Heart right ventricle (tissue), 16 donors: Measurements from ENCODE around the gene GALNT5. TPM values are rescaled to one million over a fixed set of nuclear protein-coding genes. Genes with fewer than 3 reads are reported as not detected.

Experiments
- ATAC-seq, 8 donors: fragments of 200-7000 bp; cut with Tn5 transposase; one replicate each; pipeline ENCODE4 v1.9.1; 2020; ENCODE audit warnings: mild to moderate bottlenecking in 8 of 8, moderate library complexity in 8 of 8, moderate number of reproducible peaks in 1 of 8
- DNase-seq, 2 donors: peaks; one replicate each; pipeline ENCODE4 v3.0.0-alpha.2; 2020
- H3K27ac ChIP-seq, 10 donors: fragments of 200-600 bp; sonication (generic) in 2 of 10; one replicate each; pipeline versions ENCODE4 v1.5.0 to v1.8.0; 2020 to 2022; ENCODE audit warnings: mild to moderate bottlenecking in 3 of 10
- H3K27me3 ChIP-seq, 7 donors: fragments of 200-600 bp; one replicate each; pipeline ENCODE4 v1.8.0; 2021 to 2022; ENCODE audit warnings: mild to moderate bottlenecking in 2 of 7
- H3K36me3 ChIP-seq, 9 donors: fragments of 200-600 bp; sonication (generic) in 1 of 9; one replicate each; pipeline versions ENCODE4 v1.5.0 to v1.8.0; 2020 to 2022; ENCODE audit warnings: mild to moderate bottlenecking in 2 of 9
- H3K4me1 ChIP-seq, 9 donors: fragments of 200-600 bp; sonication (generic) in 1 of 9; one replicate each; pipeline versions ENCODE4 v1.5.0 to v1.8.0; 2020 to 2022; ENCODE audit warnings: mild to moderate bottlenecking in 4 of 9
- H3K4me3 ChIP-seq, 10 donors: fragments of 200-600 bp; sonication (generic) in 2 of 10; one replicate each; pipeline versions ENCODE4 v1.5.0 to v1.8.0; 2020 to 2022; ENCODE audit warnings: mild to moderate bottlenecking in 7 of 10, moderate library complexity in 2 of 10
- H3K9me3 ChIP-seq, 11 donors: fragments of 200-600 bp in 10 of 11; sonication (generic) in 2 of 11; one replicate each; pipeline versions ENCODE4 v1.5.0 to v1.8.0; 2013 to 2022; ENCODE audit warnings: mild to moderate bottlenecking in 2 of 11, control low read depth in 1 of 11, moderate library complexity in 1 of 11
- CTCF ChIP-seq, 9 donors: fragments of 200-600 bp; sonication (generic) in 2 of 9; IDR thresholded peaks; one replicate each; pipeline versions ENCODE4 v1.5.0 to v1.8.0; 2021 to 2022; ENCODE audit warnings: antibody characterized with exemption in 9 of 9, mild to moderate bottlenecking in 5 of 9, moderate library complexity in 1 of 9
- WGBS, 2 donors: extraction: QIAGEN DNeasy Blood & Tissue Kit; methylation state at CpG; one replicate each; pipeline ENCODE4 v1.1.7; 2013; ENCODE audit warnings: inconsistent platforms in 1 of 2; 5-methylcytosine and 5-hydroxymethylcytosine counted together
- intact Hi-C, 10 donors: fragments of 100-400 bp; cut with DNase I; formaldehyde crosslinking; loops; one replicate each; pipeline versions ENCODE4 v1.11.1 to v1.14.2; 2022
- polyA plus RNA-seq, 2 donors: library from polyadenylated mRNA; stranded (reverse); fragments of 200-250 nt; gene quantifications; one replicate each; pipeline ENCODE4 v1.2.3, GENCODE V29; 2013
- total RNA-seq, 10 donors: library from RNA; stranded (reverse); fragmentation: NEBNext Ultra II Directional in 3 of 10; extraction: Animal tissue kit (Norgen Biotek cat#: 25700) in 3 of 10; gene quantifications; one replicate each; pipeline versions ENCODE4 v1.2.1 to v1.2.4, GENCODE V29; 2021 to 2023
- donor health status: Arrhythmogenic right ventricular cardiomyopathy.
- donor health status: ischemic (EF 13 %, LVEDD 7.1; RV severe dilation, severe dysfunction).
- donor health status: healthy with polysubstance abuse.
- donor health status: DM: no; HTN: yes; CAD: no.
- donor health status: DM: no; HTN: no; CAD: no.
- donor health status: ischemic (EF 25% LVEDD 6.9; RV normal size, moderate dysfunction).
- donor health status: ischemic (EF 25% LVEDD 5.7; RV mildly dilated, moderate dysfunction).
- donor health status: healthy.
- donor health status: DM: yes; HTN: yes; CAD: no.
- donor health status: Ischemic cardiomyopathy.
- donor health status: ischemic (EF 35%, LVEDD 5.7; RV mildly dilated, moderate dysfunction).
- donor health status: nonischemic (EF 11% LVEDD 7.7; RV severe dilation, severe dysfunction).
- donor health status: DM: yes; HTN: yes; CAD: no.
- donor health status: PGD.
- donor health status: ischemic (EF 29% LVEDD 5.4; RV normal size, mild dysfunction).
- donor health status: nonischemic (EF 23%, LVEDD 6.1; RV moderate dilation, normal function).

GALNT5 gene
- total and polyA plus RNA-seq, 12 donors: 0.06 to 0.74 (median 0.23) TPM; not detected in 1

GRCh38 chr2:157246765-157247407 lies 10.6 kb upstream of the GALNT5 start:
- Histone ChIP-seq H3K27me3 (no peaks in the 10 kb centered on the region), H3K4me1 (no peaks in the 10 kb centered on the region), H3K27ac (peak overlapping the region in 1 of 10 donors; percentile 24), H3K9me3 (no peaks in the 10 kb centered on the region), H3K36me3 (no peaks in the 10 kb centered on the region), H3K4me3 (no peak overlapping the region)
- WGBS, 2 donors: 63 to 67% methylated on average over 6 of the region's 6 CpGs
- intact Hi-C loops: no loop called here
- TF ChIP-seq CTCF (IDR thresholded peaks at IDR 0.05): no peak
- ATAC-seq: no peak
- DNase-seq: no peak

GRCh38 chr2:157250836-157251235 lies 6.7 kb upstream of the GALNT5 start:
- DNase-seq: no peak
- Histone ChIP-seq H3K4me3 (no peak overlapping the region), H3K27me3 (peaks cover 0 to 3% (median 0%) of the 10 kb centered on the region in 7 donors), H3K4me1 (no peaks in the 10 kb centered on the region), H3K36me3 (no peaks in the 10 kb centered on the region), H3K27ac (no peak overlapping the region), H3K9me3 (no peaks in the 10 kb centered on the region)
- no peak for TF ChIP-seq CTCF (IDR thresholded peaks at IDR 0.05)
- intact Hi-C loops: no loop called here
- 83 to 84% methylated on average over 4 of the region's 4 CpGs for WGBS, 2 donors
- ATAC-seq: no peak

- Histone ChIP-seq H3K9me3 (no peaks in the 10 kb centered on the region), H3K36me3 (no peaks in the 10 kb centered on the region), H3K27ac (no peak overlapping the region), H3K27me3 (peaks cover 0 to 3% (median 0%) of the 10 kb centered on the region in 7 donors), H3K4me1 (peaks cover 0 to 2% (median 0%) of the 10 kb centered on the region in 9 donors), H3K4me3 (no peak overlapping the region)
- 88 to 90% methylated on average over 2 of the region's 2 CpGs for WGBS, 2 donors
- TF ChIP-seq CTCF (IDR thresholded peaks at IDR 0.05): no peak
- DNase-seq: no peak
- intact Hi-C loops: no loop called here
- no peak for ATAC-seq
Observed at GRCh38 chr2:157251932-157252331, 5.6 kb upstream of the GALNT5 start.

- TF ChIP-seq CTCF (IDR thresholded peaks at IDR 0.05): no peak
- ATAC-seq: no peak
- intact Hi-C loops: no loop called here
Observed at GRCh38 chr2:157252529-157252928, 5.0 kb upstream of the GALNT5 start.

More at GRCh38 chr2:157252529-157252928, 5.0 kb upstream of the GALNT5 start:
- Histone ChIP-seq H3K4me1 (peaks cover 0 to 7% (median 5%) of the 10 kb centered on the region in 9 donors), H3K27me3 (peaks cover 0 to 3% (median 0%) of the 10 kb centered on the region in 7 donors), H3K27ac (no peak overlapping the region), H3K36me3 (no peaks in the 10 kb centered on the region), H3K9me3 (no peaks in the 10 kb centered on the region), H3K4me3 (no peak overlapping the region)
- DNase-seq: no peak
- WGBS, 2 donors: 87 to 92% methylated on average over 4 of the region's 4 CpGs
